Panc1 (cell line): ENCODE results near the gene ADA. TPM values are rescaled to one million over a fixed set of nuclear protein-coding genes. Genes with fewer than 3 reads are reported as not detected.
A peak's percentile ranks its signal among the peaks of the same experiment; 100 is the strongest.

ENCODE experiments used
- ATAC-seq: fragments of 200-7000 bp; cut with Tn5 transposase; 2 replicates; pipeline ENCODE4 v1.9.1; 2020; ENCODE audit warnings: mild to moderate bottlenecking, moderate library complexity
- BruUV-seq: library from RNA; stranded (reverse); fragments of 400-500 nt; replicated peaks from 2 replicates; lab custom pipeline; 2021; lab: Mats Ljungman, UMichigan
- CTCF ChIA-PET: fragments of 300-600 bp; sonication (Branson Sonifier 250); formaldehyde crosslinking; loops from one replicate; lab custom pipeline; 2022; ENCODE audit warnings: antibody characterized with exemption; lab: Charles Lee
- POLR2A ChIA-PET: fragments of 300-600 bp; sonication (Branson Sonifier 250); formaldehyde crosslinking; loops from one replicate; lab custom pipeline; 2022; ENCODE audit warnings: antibody characterized with exemption; lab: Charles Lee
- DNase-seq: peaks from one replicate; pipeline ENCODE4 v3.0.0-alpha.2; 2010; ENCODE audit warnings: low read depth, low spot score
- H3K27ac ChIP-seq: 2 replicates; pipeline ENCODE4 v1.5.1; 2011; ENCODE audit warnings: mild to moderate bottlenecking, low read length, inconsistent platforms
- H3K27me3 ChIP-seq: fragments of 200-500 bp; sonication (Bioruptor generic); 2 replicates; pipeline ENCODE4 v1.6.0; 2014; ENCODE audit warnings: low read length, inconsistent platforms; ENCODE audit not compliant: control insufficient read depth, insufficient read depth
- H3K36me3 ChIP-seq: fragments of 200-500 bp; sonication (Bioruptor generic); 2 replicates; pipeline ENCODE4 v1.5.1; 2014; ENCODE audit warnings: inconsistent platforms, mild to moderate bottlenecking, low read length, moderate library complexity; ENCODE audit not compliant: control insufficient read depth, insufficient read depth
- H3K4me1 ChIP-seq: 2 replicates; pipeline ENCODE4 v1.5.1; 2011; ENCODE audit warnings: inconsistent platforms, mild to moderate bottlenecking, low read length, moderate library complexity; ENCODE audit not compliant: control insufficient read depth, insufficient read depth
- H3K4me3 ChIP-seq, 2 experiments: 2 replicates each; pipeline ENCODE4 v1.5.1; 2011 to 2012; ENCODE audit warnings: low read depth in 2 of 2, low read length in 2 of 2, mild to moderate bottlenecking in 2 of 2, inconsistent platforms in 1 of 2, moderate library complexity in 1 of 2
- H3K9me3 ChIP-seq: fragments of 200-500 bp; sonication (Bioruptor generic); 2 replicates; pipeline ENCODE4 v1.5.1; 2014; ENCODE audit warnings: low read depth, mild to moderate bottlenecking, inconsistent platforms, low read length, moderate library complexity; ENCODE audit not compliant: control insufficient read depth, insufficient read depth
- POLR2AphosphoS5 ChIP-seq: IDR thresholded peaks from 2 replicates; pipeline ENCODE4 v1.6.1; 2012; ENCODE audit warnings: mild to moderate bottlenecking, low read depth, low read length, moderate library complexity
- REST ChIP-seq, 2 experiments: IDR thresholded peaks; 2 replicates each; pipeline ENCODE4 v1.6.1; 2011 to 2012; ENCODE audit warnings: low read depth in 2 of 2, control low read depth in 1 of 2, low read length in 1 of 2, mild to moderate bottlenecking in 1 of 2, moderate library complexity in 1 of 2; ENCODE audit not compliant: insufficient read depth in 1 of 2
- SIN3A ChIP-seq: IDR thresholded peaks from 2 replicates; pipeline ENCODE4 v1.6.1; 2012; ENCODE audit warnings: low read depth, mild to moderate bottlenecking, low read length, moderate library complexity, borderline replicate concordance; ENCODE audit not compliant: insufficient read depth
- TCF7L2 ChIP-seq: IDR thresholded peaks from 2 replicates; pipeline ENCODE4 v1.6.1; 2011; ENCODE audit warnings: mild to moderate bottlenecking, low read depth, low read length, inconsistent platforms
- in situ Hi-C: cut with HindIII; loops from 2 replicates; pipeline ENCODE4 v1.10.0; 2016; ENCODE audit warnings: low sequenced_read_pairs, low pct_unique_long_range_greater_than_20kb
- intact Hi-C: fragments of 100-400 bp; cut with micrococcal nuclease; formaldehyde crosslinking; loops from one replicate; pipeline ENCODE4 v1.10.0; 2022; ENCODE audit not compliant: unreplicated experiment
- total RNA-seq: library from RNA; stranded (reverse); gene quantifications from one replicate; pipeline ENCODE4 v1.2.1, GENCODE V29; 2021; ENCODE audit not compliant: unreplicated experiment
- TF ChIP-seq, protein P1 (sequence below): fragments of 450-650 bp; IDR thresholded peaks from 2 replicates; pipeline ENCODE4 v1.5.1; 2017; ENCODE audit warnings: mild to moderate bottlenecking

ADA gene
- total RNA-seq, 1 experiment from 2014 or later: 53.8 TPM

DNA sequence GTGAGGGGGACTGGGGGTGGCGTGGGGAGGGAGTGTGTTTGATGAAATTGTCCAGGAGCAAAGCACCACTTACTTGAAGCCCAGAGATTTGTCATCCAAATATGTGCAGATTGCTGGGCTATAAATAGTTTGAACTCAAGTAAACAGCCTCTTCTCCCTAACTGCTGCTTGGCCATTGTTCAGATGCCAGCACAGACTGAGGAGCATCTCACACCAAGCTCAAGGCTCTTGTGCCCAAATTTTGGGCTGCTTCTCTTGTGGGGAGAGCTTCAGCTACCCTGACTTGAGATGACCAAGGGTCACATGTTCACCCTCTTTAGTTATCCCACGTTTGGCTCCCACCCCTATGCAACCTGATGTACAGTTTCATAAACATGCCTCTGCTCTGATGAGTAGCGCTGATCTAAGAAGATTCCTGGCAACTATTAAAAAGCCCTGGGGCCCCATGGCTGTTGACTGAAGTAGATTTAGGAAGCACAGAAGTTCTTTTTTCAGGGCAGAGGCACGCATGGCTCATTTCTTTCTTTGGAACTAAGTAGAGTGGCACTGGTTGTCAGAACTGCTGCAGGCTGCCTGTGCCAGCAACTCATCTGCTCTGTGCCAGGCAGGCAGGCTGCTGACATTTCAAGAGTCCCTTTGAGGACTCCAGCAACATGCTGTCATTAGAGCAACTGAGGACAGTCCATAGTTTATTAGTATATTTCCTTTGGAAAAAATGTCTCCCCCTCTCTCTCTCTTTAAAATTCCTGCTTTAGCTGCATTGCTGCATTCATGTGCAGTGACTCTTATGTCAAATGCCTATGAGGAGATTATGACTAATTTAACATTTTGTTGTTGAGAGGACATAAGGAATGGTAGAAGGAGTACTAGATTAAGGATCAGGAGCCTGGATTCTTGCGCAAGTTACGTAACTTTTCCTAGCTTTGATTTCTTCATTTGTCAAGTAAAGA, 78.7 kb downstream of the ADA start:
- peak; percentile 84 for ATAC-seq

DNA sequence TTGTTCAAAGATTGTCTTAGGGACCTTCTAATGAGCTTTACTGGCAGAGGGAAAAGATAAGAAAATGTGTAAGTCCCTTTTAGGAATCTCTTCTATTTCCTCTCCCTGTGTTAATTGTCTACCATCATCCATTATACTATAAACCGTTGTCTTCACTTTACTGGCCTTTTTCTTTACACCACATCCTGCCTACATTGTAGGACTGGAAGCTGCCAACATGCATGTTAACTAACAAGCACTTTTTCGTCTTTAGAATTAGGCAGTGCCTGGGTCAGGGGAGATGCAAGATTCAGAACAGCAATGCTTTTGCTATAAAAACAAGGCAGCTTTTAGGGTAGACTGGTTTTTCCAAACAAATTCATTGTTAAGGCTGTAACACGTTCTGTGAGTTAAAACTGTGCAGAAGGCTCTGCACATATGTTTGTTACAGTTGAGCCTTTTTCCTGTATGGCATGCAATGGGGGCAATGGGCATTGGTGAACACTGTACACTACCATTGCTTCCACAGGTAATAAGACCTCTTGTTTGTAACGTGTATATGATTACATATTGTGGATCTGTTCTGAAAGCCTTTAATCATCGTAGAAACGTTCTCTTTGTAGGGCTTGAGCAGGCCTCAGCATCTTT, 80.0 kb downstream of the ADA start:
- H3K27me3 ChIP-seq: no peaks in the 10 kb centered on the region
- DNase-seq (no peak), ATAC-seq (no peak)
- no peak overlapping the region for H3K4me3 ChIP-seq
- in situ Hi-C loops: no loop called here
- intact Hi-C loops: no loop called here
- ChIA-PET POLR2A (interaction anchor here (0.6 to 0.7 kb wide), 2 partner anchors 122 to 579 kb away, joined by 3 read pairs; no protein-coding TSS in a partner anchor), CTCF (no interaction called here)
- peaks cover 52% of the 10 kb centered on the region for H3K4me1 ChIP-seq
- TF ChIP-seq, protein P1, sequence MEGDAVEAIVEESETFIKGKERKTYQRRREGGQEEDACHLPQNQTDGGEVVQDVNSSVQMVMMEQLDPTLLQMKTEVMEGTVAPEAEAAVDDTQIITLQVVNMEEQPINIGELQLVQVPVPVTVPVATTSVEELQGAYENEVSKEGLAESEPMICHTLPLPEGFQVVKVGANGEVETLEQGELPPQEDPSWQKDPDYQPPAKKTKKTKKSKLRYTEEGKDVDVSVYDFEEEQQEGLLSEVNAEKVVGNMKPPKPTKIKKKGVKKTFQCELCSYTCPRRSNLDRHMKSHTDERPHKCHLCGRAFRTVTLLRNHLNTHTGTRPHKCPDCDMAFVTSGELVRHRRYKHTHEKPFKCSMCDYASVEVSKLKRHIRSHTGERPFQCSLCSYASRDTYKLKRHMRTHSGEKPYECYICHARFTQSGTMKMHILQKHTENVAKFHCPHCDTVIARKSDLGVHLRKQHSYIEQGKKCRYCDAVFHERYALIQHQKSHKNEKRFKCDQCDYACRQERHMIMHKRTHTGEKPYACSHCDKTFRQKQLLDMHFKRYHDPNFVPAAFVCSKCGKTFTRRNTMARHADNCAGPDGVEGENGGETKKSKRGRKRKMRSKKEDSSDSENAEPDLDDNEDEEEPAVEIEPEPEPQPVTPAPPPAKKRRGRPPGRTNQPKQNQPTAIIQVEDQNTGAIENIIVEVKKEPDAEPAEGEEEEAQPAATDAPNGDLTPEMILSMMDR: no peak
- no peak for TF ChIP-seq SIN3A
- TF ChIP-seq POLR2AphosphoS5: no peak
- TF ChIP-seq TCF7L2: no peak
- TF ChIP-seq REST (IDR thresholded peaks at IDR 0.05; ENCODE audit: insufficient read depth in 1 of 2, low read depth in 2 of 2, low read length in 1 of 2): no peak
- peak overlapping the region; percentile 89 for H3K27ac ChIP-seq
- no peaks in the 10 kb centered on the region for H3K9me3 ChIP-seq
- no TSS peak for BruUV-seq
- H3K36me3 ChIP-seq: no peaks in the 10 kb centered on the region

More for the DNA sequence above, 78.7 kb downstream of the ADA start:
- in situ Hi-C loops: no loop called here
- Histone ChIP-seq H3K4me3 (peak overlapping the region in 1 of 2 experiments; percentile 34; a peak in 2 of 4 replicates), H3K27me3 (no peaks in the 10 kb centered on the region), H3K27ac (peak overlapping the region; percentile 89), H3K9me3 (no peaks in the 10 kb centered on the region), H3K4me1 (peaks cover 51% of the 10 kb centered on the region), H3K36me3 (no peaks in the 10 kb centered on the region)
- DNase-seq: peak; percentile 80
- TF ChIP-seq TCF7L2 (peak; percentile 74; the same call in 1 of the 2 replicates), POLR2AphosphoS5 (no peak; the same call in 1 of the 2 replicates)
- TF ChIP-seq, protein P1: no peak
- ChIA-PET POLR2A (interaction anchor here (0.5 kb wide), 1 partner anchor 47 kb away, joined by 3 read pairs; no protein-coding TSS in a partner anchor), CTCF (interaction anchor here (0.5 kb wide), 1 partner anchor 28 kb away, joined by 6 read pairs; no protein-coding TSS in a partner anchor)
- intact Hi-C loops: no loop called here
- no TSS peak for BruUV-seq
